ENCODE data around the gene PACS1.

PACS1 gene

GRCh38 chr11:66287889-66288670 is 218.0 kb downstream of the PACS1 start:
- Histone ChIP-seq H4K20me1 (ENCODE audit: insufficient read depth, low read length, poor library complexity, severe bottlenecking) (no peaks in the 10 kb centered on the region), H3K4me1 (ENCODE audit: insufficient read depth, low read length, poor library complexity, severe bottlenecking) (peaks cover 22% of the 10 kb centered on the region), H3K4me3 (ENCODE audit: low read length, poor library complexity, severe bottlenecking) (peak overlapping the region; percentile 95), H3K9me3 (ENCODE audit: insufficient read depth, low read depth, low read length) (no peaks in the 10 kb centered on the region), H3K36me3 (ENCODE audit: insufficient read depth, low read length) (no peaks in the 10 kb centered on the region), H3K4me2 (ENCODE audit: low read depth, low read length, poor library complexity, severe bottlenecking) (peak overlapping the region; percentile 86), H3K27me3 (ENCODE audit: insufficient read depth, low read length, poor library complexity, severe bottlenecking) (no peaks in the 10 kb centered on the region), H3K79me2 (ENCODE audit: insufficient read depth, low read length) (peaks cover 14% of the 10 kb centered on the region), H2AFZ (ENCODE audit: low read length) (peak overlapping the region; percentile 85), H3K9ac (ENCODE audit: low read depth, low read length, poor library complexity, severe bottlenecking) (peak overlapping the region; percentile 93), H3K9me2 (replicated peaks; ENCODE audit: low read depth, low read length) (no peaks in the 10 kb centered on the region), H3F3A (ENCODE audit: low read depth) (no peaks in the 10 kb centered on the region)
- no peak for TF ChIP-seq EZH2phosphoT487 (IDR thresholded peaks at IDR 0.05; ENCODE audit: borderline replicate concordance)
- TF ChIP-seq, protein P1, sequence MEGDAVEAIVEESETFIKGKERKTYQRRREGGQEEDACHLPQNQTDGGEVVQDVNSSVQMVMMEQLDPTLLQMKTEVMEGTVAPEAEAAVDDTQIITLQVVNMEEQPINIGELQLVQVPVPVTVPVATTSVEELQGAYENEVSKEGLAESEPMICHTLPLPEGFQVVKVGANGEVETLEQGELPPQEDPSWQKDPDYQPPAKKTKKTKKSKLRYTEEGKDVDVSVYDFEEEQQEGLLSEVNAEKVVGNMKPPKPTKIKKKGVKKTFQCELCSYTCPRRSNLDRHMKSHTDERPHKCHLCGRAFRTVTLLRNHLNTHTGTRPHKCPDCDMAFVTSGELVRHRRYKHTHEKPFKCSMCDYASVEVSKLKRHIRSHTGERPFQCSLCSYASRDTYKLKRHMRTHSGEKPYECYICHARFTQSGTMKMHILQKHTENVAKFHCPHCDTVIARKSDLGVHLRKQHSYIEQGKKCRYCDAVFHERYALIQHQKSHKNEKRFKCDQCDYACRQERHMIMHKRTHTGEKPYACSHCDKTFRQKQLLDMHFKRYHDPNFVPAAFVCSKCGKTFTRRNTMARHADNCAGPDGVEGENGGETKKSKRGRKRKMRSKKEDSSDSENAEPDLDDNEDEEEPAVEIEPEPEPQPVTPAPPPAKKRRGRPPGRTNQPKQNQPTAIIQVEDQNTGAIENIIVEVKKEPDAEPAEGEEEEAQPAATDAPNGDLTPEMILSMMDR (conservative IDR thresholded peaks at IDR 0.05; ENCODE audit: low read length) = no peak

DNA sequence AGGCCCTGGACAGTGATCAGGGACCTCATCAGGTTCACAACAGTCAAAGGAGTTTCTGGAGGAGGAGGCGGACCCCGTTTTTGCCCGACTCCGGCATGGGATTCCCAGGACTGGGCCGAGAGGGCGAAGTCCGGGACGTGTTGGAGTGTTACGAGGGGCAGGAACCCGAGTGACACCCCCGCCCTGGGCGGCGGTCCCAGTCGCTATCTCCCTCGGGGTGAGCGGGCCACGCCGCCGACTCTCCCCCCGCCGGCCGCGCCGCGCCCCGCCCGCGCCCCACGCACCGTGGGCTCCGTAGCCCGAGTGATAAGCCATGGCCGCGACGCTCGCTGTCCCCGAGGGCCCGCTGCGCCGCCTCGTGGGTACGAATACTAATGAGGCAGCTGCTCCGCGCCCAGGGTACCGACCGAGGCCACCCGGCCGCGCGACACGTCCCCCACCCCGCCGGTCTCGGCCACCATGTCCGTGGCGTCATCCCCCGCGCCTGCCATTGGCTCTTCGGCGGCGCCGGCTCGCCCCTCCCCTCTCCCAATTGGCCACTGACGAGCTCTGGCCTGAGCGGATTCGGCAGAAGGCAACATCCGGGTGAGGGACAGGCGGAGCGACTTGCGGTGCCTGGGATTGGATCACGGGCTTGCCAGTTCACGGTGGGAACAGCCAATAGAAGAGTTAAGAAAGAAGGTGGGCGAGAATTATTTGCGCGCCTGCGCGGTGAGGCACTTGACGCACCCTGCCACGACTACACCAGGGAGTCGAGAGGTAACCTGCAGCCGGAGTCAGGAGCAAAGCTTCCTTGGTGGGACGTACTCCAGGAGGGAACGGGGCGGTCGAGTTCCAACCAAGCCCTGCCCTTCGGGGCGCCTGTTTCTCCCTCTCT is 218.8 kb downstream of the PACS1 start, which contains the start of gene YIF1A:
YIF1A (minus strand) TSS at position 473 of the 877 bp plus-strand sequence; CDS start at position 315, 158 bp downstream.
- Histone ChIP-seq H3K4me3 (ENCODE audit: low read length, poor library complexity, severe bottlenecking) (peak within 1 kb of the TSS; percentile 95), H3K9ac (ENCODE audit: low read depth, low read length, poor library complexity, severe bottlenecking) (peak within 1 kb of the TSS; percentile 93), H4K20me1 (ENCODE audit: insufficient read depth, low read length, poor library complexity, severe bottlenecking) (no peaks in the 10 kb centered on the region)

More for the DNA sequence above, 218.8 kb downstream of the PACS1 start, which contains the start of gene YIF1A:
- Histone ChIP-seq H3F3A (ENCODE audit: low read depth) (no peaks in the 10 kb centered on the region), H3K9me3 (ENCODE audit: insufficient read depth, low read depth, low read length) (no peaks in the 10 kb centered on the region), H3K36me3 (ENCODE audit: insufficient read depth, low read length) (no peaks in the 10 kb centered on the region), H2AFZ (ENCODE audit: low read length) (peak within 1 kb of the TSS; percentile 85), H3K79me2 (ENCODE audit: insufficient read depth, low read length) (peaks cover 14% of the 10 kb centered on the region), H3K9me2 (replicated peaks; ENCODE audit: low read depth, low read length) (no peaks in the 10 kb centered on the region), H3K27me3 (ENCODE audit: insufficient read depth, low read length, poor library complexity, severe bottlenecking) (no peaks in the 10 kb centered on the region), H3K4me2 (ENCODE audit: low read depth, low read length, poor library complexity, severe bottlenecking) (peak within 1 kb of the TSS; percentile 86), H3K4me1 (ENCODE audit: insufficient read depth, low read length, poor library complexity, severe bottlenecking) (peaks cover 22% of the 10 kb centered on the region)
- TF ChIP-seq, protein P1 (conservative IDR thresholded peaks at IDR 0.05; ENCODE audit: low read length) = peak; percentile 17
- TF ChIP-seq EZH2phosphoT487 (IDR thresholded peaks at IDR 0.05; ENCODE audit: borderline replicate concordance) = no peak
